HG03159 (cell line): ENCODE measurements around the gene RHBDD3.
A peak's percentile ranks its signal among the peaks of the same experiment; 100 is the strongest.

ENCODE experiments used
- ATAC-seq: cut with Tn5 transposase; IDR thresholded peaks from one replicate; pipeline ENCODE4 v1.9.1; 2021; ENCODE audit warnings: mild to moderate bottlenecking, moderate library complexity; ENCODE audit not compliant: unreplicated experiment

RHBDD3 gene

GRCh38 chr22:29270475-29271271 is 2.9 kb upstream of the RHBDD3 start:
- no peak for ATAC-seq

DNA sequence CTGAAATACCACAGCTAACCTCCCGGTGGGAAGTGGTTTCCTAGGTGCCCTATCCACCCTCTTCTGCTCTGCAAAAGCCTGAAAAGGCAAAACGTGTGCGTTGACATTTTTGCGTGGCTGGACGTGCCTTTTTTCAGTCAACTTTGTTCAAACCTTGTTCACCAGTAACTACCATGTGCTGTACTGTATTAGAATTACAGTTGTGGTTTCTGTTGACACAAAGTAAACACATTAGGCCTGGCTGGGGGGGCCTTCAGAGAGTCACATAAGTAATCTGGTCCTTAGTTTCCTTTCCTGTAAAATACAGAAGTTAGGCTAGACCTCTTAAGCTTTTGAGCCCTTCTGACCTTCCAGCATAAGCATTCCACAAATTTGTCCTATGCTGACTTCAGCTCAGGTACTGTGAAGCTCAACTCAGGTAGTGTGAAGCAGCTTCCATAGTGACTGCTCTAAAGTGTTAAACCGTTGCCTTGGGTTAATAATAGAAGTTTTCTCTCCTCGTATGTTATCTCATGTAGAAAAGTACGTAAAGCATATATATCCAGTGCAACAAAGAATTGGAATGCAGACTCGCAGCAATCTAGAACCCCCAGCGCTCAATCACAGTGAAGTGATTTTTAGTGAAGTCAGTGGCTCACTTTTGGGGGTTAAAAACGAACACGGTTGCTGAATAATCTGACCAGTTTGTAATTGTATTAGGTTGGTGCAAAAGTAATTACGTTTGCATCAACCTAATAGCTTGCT is 2.1 kb upstream of the RHBDD3 start:
- no peak for ATAC-seq

- no peak for ATAC-seq
Measured at GRCh38 chr22:29269230-29269604, 1.4 kb upstream of the RHBDD3 start.

DNA sequence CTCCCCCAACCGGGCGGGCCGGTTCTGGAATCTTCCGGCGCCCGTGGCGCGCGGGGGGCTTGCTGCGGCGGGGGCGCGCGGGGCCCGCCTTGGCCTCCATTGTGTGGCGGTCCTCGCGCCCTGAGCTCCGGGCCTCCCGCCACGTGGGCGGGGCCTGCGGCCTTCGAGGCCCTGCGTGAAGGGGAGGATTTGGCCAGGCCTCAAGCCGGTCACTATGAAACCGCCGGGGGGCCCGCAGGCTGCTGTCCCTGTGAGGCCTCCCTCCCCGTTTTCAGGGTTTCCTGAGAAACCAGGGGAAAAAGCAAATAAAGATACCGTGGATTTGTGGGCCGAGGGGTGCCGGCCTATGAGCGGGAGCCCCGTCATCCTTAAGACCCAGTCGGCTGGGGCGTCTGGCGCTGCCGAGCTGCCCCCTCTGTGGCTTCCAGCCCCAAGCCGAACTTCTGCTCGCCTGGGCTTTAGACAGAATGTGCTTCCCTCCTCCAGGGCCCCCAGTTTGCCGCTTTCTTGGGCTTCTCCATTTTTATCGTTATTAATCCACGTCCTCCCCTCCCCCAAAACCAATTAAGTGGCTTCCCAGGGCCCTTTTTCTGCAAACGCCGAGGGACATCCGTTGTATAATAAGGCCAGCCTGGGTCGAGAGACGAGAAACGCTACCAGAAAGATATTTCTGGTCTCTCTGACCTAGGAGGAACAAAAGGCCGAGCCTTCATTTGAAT is 889 bp upstream of the RHBDD3 start:
- ATAC-seq: peak; percentile 24

DNA sequence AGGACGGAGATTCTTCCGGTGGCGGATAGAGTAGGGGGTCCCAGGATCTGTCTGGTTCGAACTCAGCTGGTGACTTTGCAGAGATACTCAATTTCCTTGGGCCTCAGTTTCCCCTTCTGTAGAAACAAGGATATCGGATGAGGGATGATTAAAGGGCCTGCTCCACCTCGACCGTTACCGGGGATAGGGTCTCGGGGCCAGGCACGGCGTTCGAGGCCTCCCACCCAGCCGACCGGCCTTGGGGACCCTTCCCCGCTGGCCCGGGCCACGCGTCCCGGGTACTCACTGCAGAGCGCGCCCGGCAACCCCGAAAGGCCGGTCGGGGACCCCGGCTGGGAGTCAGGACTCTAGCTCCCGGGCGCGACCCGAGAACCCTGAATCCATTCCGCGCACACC is 321 bp downstream of the RHBDD3 start:
- ATAC-seq: no peak

- no peak for ATAC-seq
Measured at GRCh38 chr22:29266564-29267461, 968 bp downstream of the RHBDD3 start.

GRCh38 chr22:29265929-29266328 is 1.9 kb downstream of the RHBDD3 start:
- ATAC-seq: no peak

GRCh38 chr22:29265305-29265704 is 2.5 kb downstream of the RHBDD3 start:
- ATAC-seq: no peak

- ATAC-seq: no peak
Measured at GRCh38 chr22:29263791-29264276, 3.9 kb downstream of the RHBDD3 start.

GRCh38 chr22:29260601-29261315 is 7.0 kb downstream of the RHBDD3 start:
- no peak for ATAC-seq

DNA sequence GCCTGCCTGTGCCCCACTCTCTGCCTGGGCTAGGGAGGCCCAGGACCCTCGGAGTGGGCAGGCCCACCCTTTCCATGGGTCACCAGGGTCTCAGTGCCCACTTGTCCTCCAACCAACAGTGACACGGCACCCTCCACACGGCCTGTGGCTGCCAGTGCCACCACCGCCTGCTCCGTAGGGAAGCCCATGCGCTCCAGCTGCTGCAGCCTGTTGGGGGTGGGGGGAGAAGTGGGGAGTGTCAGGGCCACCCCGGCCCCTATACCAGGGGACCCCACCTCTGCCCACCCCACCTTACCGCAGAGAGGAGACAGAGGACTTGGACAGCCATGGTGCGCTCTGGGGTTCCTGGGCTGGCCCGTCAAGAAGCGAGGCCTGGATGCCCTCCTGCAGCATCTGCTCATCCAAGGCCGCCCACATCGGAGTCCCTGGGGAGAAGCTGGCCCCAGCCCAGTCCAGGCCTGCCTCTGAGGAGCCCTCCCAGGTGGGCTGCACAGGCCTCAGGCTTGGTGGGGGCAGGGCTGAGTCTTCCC is 7.7 kb downstream of the RHBDD3 start:
- ATAC-seq: no peak

- ATAC-seq: no peak
Measured at GRCh38 chr22:29259253-29259899, 8.4 kb downstream of the RHBDD3 start.

DNA sequence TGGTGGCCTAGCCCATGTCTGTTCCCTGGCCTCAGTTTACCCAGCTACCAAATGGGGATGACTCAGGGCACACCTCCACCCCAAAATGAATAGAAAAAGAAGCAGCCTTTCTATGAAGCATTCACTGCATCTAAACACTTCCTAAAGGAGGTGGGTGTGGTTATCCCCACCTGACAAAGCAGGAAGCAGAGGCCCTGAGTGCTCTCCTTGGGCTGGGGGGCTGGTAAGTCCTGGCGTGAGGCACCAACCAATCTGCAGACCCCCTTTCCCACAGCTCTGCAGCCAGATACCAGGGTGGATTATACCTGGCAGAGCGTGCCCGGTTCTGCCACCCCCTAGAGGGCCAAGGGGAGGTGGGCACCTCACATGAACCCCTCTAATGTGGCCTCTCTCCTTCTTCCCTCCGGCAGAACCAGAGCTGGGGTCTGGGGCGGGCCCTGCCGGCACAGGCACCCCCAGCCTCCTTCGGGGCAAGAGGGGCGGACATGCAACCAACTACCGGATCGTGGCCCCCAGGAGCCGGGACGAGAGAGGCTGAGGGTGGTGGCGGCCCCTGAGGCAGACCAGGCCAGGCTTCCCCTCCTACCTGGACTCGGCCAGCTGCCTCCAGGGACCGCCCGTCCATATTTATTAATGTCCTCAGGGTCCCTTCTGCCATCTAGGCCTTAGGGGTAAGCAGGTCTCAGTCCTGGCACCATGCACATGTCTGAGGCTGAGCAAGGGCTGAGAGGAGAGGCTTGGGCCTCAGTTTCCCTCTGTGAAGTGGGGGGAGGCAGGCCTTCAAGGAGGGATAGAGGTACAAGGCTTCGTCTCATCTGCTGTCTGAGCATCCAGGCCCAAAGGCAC is 9.2 kb downstream of the RHBDD3 start:
- no peak for ATAC-seq

GRCh38 chr22:29257751-29258181 is 10.0 kb downstream of the RHBDD3 start:
- ATAC-seq: no peak

DNA sequence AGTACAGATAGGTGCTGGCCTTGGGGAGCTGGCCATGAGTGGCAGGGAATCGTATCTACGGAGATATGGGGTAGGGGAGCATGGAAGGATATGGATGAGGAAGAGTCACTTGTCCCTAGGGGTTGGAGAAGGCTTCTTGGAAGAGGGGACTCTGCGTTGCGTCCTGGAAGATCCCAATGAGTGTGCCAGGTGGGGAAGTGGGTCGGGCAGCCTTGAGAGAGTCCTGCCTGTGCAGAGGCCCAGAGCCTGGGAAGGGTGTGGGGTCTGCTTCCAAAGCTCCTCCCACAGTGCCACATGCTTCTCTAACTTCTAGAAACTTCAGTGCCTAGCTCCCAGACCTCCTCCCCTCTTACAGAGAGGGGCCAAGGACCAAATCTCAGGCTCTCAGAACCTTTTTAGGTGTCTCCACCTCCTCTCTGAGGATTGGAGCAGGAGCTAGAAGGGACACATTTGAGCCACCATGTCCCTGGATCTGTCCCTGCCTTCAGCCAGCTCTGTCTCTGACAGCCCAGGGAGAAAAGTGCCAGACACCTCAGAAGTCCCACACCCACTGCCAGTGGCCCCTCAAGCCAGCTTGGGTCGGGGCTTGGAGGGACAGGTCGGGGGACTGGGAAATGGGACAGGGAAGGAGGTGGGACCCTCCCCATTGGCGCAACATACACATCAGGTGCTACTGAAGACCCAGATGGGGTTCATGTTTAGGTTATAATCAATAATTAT is 11.0 kb downstream of the RHBDD3 start:
- no peak for ATAC-seq

GRCh38 chr22:29255064-29255621 is 12.6 kb downstream of the RHBDD3 start:
- no peak for ATAC-seq

DNA sequence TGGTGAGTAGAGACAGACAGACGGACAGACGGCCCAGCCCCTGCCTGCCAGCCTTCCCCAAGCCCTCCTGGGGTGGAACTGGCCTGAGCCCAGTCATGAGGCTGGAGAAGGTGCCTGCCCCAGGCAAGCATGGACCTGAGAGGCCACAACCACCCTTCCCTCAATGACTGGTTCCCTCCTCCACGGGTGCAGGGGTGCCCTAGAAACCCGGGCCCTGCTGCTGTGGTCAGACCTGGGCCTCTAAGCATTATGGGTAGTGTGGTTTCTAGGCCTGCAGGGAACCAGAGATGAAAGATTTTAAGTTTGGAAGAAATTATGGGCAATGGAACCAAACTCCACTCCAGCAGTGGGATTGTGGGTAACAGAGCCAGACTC is 13.5 kb downstream of the RHBDD3 start:
- no peak for ATAC-seq
